Measurements from ENCODE around the gene BIK. TPM values are rescaled to one million over a fixed set of nuclear protein-coding genes. Genes with fewer than 3 reads are reported as not detected.

The BIK gene
- total RNA-seq, 1 experiment from 2014 or later, result 0.45 TPM

- no peak for DNase-seq (ENCODE audit: low spot score)
Measured at GRCh38 chr22:43159484-43160178, 49.1 kb downstream of the BIK start.

- DNase-seq (ENCODE audit: low spot score), result no peak
Measured at GRCh38 chr22:43160497-43161126, 50.1 kb downstream of the BIK start.

GRCh38 chr22:43162412-43163150, 52.0 kb downstream of the BIK start:
- DNase-seq (ENCODE audit: low spot score), result no peak

- DNase-seq (ENCODE audit: low spot score), result no peak
Measured at GRCh38 chr22:43163241-43163795, 52.8 kb downstream of the BIK start.

- DNase-seq (ENCODE audit: low spot score), result no peak
Measured at GRCh38 chr22:43164636-43165035, 54.1 kb downstream of the BIK start.

GRCh38 chr22:43166132-43166930, 55.8 kb downstream of the BIK start:
- DNase-seq (ENCODE audit: low spot score), result no peak

GRCh38 chr22:43167001-43167589, 56.5 kb downstream of the BIK start:
- DNase-seq (ENCODE audit: low spot score), result no peak

- DNase-seq (ENCODE audit: low spot score), result no peak
Measured at GRCh38 chr22:43168471-43169309, 58.1 kb downstream of the BIK start.

- DNase-seq (ENCODE audit: low spot score), result no peak
Measured at GRCh38 chr22:43169310-43170130, 59.0 kb downstream of the BIK start.

GRCh38 chr22:43170131-43170480, 59.6 kb downstream of the BIK start:
- no peak for DNase-seq (ENCODE audit: low spot score)

GRCh38 chr22:43171019-43171491, 60.5 kb downstream of the BIK start:
- DNase-seq (ENCODE audit: low spot score), result no peak

- DNase-seq (ENCODE audit: low spot score), result no peak
Measured at GRCh38 chr22:43171607-43172006, 61.1 kb downstream of the BIK start.

- DNase-seq (ENCODE audit: low spot score), result no peak
Measured at GRCh38 chr22:43172191-43172590, 61.6 kb downstream of the BIK start.

GRCh38 chr22:43173566-43173965, 63.0 kb downstream of the BIK start:
- no peak for DNase-seq (ENCODE audit: low spot score)

- no peak for DNase-seq (ENCODE audit: low spot score)
Measured at GRCh38 chr22:43173976-43174720, 63.6 kb downstream of the BIK start.

GRCh38 chr22:43174941-43175531, 64.5 kb downstream of the BIK start:
- DNase-seq (ENCODE audit: low spot score), result no peak

GRCh38 chr22:43176090-43176489, 65.5 kb downstream of the BIK start:
- no peak for DNase-seq (ENCODE audit: low spot score)

- DNase-seq (ENCODE audit: low spot score), result no peak
Measured at GRCh38 chr22:43177479-43177878, 66.9 kb downstream of the BIK start.

All from H4 (cell line).